Activated CD8-positive, alpha-beta memory T cell treated with anti-CD3 and anti-CD28 coated beads for 24 hours (primary cell): ENCODE data around the gene CKAP5.

ENCODE experiments used
- DNase-seq: peaks from one replicate; pipeline ENCODE4 v3.0.0-alpha.2; 2020

CKAP5 gene

DNA sequence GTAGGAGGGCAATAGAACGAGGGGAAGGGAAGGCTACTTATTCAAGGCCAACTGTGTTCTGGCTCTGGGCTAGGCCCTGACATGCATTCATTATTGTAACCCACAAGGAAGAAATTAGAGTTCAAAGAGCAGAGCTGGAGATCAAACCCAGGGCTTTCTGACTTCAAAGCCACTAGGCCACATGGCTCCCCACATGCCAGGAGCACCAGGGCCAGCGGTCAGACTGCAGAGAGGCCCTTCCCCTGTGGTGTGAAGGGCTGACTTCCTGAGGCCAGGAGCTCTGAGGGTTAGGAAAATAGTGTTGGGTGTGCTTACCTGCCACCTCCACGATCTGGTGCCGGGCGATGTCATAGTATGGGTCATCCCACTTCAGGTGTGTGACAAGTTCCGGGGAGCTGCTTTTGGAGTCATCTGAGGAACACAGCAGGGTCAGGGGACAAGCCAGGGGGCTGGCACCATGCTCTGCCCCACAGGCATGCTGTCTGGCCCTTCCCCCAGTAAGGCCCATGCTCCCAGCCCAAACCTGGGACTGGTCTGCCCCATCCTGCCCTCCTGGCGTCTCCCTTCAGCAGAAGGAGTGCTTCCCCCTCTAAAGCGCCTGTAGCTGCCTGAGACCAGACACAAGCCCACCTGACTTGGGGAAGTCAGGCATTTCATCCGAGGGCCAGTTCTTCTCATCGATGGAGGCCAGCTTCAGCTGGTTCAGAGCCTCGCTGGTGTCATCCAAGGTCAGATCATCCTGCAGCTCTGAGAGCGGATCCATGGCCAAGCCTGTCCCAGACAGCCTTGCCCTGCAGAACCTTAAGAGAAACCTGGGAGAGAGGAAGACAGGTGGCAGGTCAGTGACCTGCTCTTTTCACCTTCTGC, 150.5 kb downstream of the CKAP5 start:
- no peak for DNase-seq

DNA sequence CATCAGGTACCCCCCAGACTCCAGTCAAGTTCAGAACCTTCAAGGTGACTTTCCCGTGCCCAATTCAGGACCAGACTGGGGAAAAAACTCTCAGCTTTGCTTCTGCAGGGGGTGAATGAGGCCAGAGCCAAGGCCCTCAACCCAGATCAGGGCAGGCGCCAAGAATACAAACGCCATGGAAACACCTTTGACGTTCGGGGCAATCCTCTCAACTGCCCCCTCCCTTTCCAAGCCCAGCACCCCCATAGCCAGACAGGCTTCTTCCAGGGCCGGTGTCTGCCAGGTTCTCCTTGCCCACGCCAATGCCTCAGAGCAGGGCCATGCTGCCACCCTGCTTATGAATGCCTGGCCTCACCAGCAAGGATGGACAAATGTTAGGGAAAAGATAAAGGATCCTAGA, 151.5 kb downstream of the CKAP5 start:
- no peak for DNase-seq

DNA sequence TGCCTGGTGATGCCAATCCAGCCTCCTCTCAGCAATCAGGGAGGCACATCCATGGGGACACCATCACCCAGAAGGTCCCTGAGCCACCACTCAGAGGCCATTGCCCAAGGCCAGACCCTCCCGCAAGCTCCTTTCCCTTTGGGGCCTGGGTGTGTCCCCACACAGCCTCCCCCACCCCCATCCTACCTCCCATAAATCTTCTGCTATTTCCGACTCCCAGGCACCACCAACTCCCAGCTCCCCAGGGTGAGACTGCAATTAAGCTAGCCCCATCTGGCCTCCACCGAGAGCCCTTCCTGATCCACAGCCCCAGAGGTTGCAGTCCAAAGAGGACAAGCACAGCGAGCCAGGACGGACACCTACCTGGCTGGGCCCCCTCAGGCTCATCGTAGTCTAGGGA, 152.0 kb downstream of the CKAP5 start:
- no peak for DNase-seq

DNA sequence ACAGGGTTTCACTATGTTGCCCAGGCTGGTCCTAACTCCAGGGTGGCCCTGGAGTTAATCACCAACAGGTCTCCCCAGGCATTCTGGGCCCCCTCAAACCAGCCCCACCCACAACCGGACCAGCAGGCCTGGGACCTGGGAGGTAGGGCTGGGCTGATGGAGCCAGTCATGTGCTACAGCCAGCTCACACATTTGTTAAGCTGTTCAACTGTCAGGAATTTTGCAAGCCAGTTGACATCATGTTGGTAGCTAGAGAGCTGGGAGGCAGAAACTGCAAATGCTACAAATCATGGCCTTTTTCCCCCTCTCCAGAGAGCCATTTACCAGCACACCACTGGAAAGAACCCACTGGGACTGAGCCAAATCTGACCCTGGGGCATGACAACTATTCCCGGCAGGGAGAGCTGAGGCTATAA, 152.5 kb downstream of the CKAP5 start:
- DNase-seq = no peak
